GM18867 (cell line): ENCODE measurements around the gene ISY1.
A peak's percentile ranks its signal among the peaks of the same experiment; 100 is the strongest.
"Not testable (repeated sequence)": the region's sequence is repeated elsewhere in the genome, so short reads cannot be mapped to it uniquely, and the experiment has no call there.

Source experiments
- ATAC-seq: cut with Tn5 transposase; IDR thresholded peaks from one replicate; pipeline ENCODE4 v1.9.1; 2021; ENCODE audit warnings: mild to moderate bottlenecking, moderate library complexity; ENCODE audit not compliant: unreplicated experiment

The ISY1 gene

DNA sequence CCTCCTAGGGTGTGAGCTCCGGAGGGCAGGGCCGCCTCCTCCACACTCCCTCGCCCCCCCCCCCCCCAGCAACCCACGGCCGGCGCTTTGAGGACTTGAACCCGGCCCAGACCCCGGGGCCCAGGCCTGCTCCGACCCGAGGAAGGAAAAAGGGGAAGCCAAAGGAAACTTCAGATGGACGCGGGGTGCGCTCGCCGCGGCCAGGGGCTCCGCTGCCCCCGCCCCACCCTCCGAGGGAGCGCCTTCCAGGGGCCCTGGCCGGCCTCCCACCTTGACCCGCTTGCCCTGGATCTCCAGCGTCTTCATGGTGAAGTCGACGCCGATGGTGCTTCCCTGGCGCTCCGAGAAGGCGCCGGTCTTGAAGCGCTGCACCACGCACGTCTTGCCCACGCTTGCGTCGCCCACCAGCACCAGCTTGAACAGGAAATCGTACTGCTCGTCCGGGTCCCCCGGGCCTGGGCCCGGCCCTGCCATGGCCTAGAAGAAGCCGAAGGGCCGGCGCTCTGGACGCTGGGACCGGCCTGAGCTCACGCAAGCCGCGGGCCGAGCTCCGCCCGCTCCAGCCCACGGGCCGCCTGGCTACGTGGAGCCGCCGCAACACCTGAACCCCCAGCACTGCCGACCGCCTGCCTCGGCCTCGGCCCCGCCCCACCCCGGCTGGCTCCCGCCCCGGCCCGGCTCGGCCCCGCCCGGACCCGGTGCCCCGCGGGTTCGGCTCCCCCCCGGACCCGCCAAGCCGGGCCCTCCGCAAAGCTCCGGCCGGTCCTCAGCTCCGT is 39.7 kb downstream of the ISY1 start:
- ATAC-seq, result peak; percentile 0

DNA sequence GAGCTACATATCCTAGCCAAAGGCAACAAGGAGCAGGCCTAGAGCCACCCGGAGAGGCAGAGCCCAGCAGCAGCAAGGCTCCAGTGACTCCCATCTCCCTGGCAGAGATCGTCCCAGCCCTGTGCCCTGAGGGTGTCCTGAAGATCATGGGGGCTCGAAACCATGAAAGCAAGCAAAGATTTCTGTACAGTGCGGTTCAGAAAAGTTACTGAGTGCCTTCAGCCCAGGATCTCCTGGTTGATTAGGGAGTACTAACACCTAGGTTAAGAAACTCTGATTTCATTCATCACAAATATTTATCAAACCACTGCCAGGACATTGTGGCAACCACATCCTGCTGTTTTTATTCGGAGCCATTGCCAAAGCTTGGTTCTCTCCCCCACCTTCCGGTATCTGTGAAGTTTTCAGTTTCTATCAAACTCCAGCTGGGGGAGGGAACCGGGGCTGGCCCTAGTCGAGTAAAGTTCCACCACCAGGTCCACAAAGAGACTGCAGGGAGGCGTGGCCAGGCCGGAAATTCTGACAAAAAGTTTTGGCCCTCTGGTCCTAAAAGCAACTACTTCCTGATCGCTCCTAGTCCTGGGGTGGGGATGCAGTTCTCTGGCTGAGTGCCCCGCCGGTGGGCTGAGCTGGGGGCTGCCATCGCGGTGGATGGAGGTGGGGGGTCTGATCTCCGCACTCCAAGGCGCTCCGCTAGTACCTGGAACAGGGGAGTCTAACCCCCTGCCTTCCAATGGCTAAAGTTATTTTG is 40.4 kb downstream of the ISY1 start:
- peak; percentile 64 for ATAC-seq

DNA sequence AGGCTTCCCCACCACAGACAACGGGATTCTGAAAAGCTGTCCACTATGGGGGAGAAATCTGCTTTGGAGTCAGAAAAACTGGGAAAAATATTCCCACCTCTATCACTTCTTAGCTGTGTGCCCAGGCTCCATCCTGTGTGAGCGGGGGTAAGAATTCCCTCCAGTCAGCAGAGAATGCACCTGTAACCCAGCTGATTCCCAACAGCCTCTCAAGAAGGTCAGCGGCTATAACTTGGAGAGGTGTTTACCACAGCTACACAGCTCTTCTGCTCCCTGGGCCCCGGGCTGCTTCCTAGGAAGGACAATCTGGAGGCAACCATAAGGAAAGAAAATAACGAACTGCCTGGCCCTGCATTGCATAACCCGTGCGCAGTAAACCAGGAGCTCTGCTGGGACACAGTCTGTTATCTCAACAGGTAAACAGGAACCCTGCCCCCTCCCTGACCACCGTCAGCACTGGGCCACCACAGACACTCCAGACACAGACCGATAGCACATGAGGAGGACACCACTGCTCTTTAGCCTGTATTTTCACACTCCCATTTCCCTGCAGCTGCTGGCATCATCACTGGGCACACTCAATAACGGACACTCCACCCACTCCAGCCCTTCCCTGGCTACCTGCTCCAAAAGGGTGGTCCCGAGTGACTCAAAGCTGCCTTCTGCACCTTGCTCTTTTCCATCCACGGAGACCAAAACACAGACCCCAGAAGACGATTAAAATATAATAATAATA is 41.3 kb downstream of the ISY1 start:
- no peak for ATAC-seq

DNA sequence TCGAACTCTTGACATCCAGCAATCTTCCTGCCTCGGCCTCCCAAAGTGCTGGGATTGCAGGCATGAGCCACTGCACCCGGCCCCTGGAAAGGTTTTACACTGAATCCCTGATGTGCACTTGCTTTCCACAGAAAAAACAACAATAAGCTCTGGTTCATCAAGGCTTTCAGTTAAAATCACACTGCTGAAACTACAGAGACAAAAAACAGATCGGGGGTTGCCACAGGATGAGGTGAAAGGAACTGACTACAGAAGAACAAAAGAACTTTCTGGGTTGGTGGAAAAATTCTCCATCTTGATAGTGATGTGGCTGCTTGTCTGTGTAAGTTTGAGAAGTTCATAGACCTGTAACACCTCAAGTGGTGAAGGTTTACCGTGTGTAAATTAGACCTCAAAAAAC is 42.1 kb downstream of the ISY1 start:
- no peak for ATAC-seq

DNA sequence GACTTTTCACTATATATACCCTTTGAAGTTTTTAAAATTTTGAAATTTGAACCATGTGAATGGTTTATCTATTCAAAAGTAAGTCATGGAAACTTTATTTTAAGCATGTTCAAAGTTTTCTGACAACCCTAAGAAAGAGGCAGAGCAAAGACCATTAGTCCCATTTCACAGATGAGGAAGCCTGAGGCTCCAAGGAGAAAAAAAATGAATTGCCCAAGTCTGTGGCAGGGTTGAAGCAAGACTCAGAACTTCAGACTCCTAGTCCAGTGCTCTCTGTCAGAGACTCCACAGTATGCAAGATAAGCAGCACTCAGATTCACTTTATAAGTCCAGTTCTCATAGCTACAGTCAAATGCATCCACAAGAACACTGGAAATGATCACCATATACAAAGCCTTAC is 43.7 kb downstream of the ISY1 start:
- ATAC-seq, result no peak

DNA sequence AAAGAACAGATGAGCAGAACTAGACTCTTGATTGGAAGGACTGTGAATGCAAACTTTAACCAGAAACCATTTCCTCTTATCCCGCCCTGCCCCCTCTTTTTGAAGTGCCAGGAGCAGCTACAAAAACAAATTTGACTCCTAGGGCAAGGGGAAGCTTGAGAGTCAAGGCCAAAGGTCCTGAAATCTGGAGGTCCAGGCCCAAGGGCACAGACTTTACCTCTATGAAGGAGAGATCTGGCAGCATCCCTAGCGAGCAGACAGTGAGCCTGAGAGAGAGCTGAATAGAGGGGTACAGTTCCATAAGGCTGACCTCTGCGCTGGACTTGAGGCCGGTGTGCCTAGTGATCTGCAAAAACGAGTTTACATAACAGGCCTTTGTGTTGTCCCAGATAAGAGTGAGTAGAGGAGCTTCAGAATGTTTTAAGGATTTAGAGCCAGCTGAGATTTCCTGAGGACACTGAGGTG is 44.3 kb downstream of the ISY1 start:
- no peak for ATAC-seq

DNA sequence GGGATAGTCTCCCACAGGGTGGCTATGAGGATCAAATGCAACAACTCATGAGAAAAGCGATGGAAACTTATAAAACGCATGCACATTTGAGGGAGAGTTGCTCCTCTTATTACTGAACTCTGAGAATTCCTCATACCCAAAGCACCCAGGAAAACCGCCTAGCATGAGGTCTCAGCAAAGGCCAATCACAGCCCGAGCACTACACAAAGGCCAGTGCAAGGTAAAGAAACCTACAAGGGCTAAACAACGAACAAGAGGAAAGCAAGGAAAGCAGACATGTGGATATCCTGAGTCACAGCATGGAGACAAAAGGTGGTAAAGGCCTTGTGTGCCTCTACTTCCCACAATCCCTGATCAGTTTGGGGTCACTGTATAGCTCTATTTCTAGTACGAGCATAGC is 46.4 kb downstream of the ISY1 start:
- ATAC-seq, result no peak

DNA sequence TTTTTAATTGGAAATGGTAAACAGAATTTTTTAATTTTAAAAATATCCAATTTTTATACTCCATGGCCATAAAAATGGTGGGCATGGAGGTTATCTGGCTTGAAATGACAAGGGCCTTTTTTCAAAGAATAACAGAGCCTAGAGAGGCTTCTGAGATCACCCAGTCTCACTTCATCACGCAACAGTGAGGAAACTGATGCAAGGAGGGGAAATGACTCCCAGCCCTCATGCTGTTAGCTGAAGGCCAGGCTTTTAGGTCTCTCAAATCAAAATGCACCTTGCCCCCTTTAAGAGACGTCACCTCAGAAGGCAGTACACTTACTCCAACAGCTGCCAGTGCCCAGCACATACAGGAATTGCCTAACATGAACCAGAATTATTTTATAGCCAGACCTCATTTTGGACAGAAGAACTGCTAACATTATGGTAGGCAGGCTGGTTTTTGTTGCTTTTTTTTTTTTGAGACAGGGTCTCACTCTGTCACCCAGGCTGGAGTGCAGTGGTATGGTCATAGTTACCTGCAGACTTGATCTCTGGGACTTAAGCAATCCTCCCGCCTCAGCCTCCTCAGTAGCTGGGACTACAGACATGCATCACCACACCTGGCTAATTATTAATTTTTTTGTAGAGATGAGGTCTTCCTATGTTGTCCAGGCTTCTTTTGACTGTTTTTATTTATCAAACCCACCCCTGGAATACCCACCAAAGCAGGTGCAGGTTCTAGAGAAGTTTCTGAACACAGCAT is 48.4 kb downstream of the ISY1 start:
- no peak for ATAC-seq

DNA sequence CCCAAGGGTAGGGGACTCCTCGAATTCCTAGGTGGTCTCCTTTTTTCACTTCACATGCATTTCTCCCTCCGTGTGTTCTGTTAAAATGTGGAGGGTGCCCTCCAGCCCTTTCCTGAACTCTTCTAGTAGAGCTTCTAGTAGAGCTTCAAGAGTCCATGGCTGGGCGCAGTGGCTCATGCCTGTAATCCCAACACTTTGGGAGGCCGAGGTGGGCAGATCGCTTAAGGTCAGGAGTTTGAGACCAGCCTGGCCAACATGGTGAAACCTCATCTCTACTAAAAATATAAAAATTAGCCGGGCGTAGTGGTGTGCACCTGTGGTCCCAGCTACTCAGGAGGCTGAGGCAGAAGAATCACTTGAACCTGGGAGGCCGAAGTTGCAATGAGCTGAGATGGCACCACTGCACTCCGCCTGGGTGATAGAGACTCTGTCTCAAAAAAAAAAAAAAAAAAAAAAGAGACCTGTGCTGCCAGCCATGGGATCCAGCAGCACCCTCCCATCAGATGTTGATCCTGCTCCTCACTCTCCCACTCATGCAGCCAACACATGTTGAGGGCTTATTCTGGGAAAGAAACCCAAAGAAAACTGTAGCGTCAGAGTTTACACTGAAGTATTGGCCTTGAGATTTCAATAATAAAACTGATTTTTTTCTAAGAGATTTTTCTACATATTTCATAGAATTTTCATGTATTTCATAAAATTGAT is 49.6 kb downstream of the ISY1 start:
- not testable (repeated sequence) for ATAC-seq

DNA sequence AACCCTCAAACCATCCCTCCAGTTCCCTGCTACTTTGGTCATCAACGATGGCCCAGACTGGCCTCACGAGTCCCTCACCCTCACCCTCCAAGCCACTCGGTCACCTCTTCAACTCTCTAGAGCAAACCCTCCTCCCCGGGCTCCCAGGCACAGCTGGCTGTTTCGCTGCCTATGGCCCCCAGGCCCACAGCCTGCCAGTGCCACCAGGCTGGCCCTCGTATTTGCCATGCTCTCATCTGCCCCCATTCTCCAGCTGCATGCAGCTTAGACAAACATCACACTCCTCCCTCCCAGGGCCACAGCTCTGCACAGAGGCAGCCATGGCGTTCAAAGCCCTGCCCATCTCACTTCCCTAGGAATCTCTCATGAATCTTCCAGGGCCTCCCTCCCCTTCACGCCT is 53.1 kb downstream of the ISY1 start:
- no peak for ATAC-seq

DNA sequence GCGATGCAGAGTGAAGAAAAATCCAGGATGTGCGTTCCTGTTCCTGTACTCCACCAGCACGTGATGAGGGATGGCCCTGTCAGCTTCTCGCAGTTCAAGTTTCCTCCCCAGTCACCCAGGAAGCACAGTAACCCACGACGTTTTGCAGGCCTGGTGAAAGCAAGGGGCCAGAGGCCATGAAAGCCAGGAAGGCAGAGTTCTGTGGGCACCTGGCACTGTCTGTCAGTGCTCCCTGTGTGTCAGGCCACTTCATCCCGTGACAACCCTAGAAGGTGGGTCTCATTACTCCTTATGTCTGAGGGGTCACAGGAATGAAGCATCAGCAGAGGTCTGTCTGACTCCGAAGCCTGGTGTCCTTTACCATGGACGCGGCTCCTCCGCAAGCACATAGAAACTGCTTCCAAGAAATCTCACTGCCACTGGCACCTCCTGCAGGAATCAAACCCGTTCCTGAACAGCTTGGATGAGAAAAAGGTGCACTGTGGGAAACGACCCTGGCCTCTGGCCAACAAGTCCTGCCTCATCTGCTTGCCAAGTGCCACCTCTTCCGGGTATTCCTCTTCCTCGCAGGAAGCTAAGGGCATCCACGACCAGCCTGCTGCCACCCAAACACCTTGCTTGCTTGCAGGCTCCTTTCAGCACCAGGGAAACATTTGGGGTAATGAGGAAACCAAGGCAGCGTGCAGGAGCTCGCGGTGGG is 53.8 kb downstream of the ISY1 start:
- ATAC-seq, result no peak

DNA sequence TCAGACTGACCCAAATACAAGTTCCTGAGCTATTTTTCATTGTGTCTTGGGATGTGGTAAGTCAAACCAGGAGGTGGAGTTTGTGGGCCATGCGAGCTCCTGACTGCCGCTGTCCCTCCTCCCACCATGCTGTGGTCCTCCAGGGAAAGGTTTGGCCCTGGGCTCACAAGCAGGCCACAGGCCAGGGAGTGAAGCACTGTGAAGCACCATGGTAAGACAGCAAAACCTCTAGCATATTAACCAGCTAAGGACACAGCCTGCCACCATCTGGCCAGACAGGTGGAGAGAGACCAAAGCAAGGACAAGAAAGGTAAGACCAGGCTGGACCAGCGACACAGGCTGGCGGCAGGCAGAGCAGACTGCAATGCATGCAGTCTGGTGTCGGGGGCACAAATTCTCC is 54.5 kb downstream of the ISY1 start:
- no peak for ATAC-seq

DNA sequence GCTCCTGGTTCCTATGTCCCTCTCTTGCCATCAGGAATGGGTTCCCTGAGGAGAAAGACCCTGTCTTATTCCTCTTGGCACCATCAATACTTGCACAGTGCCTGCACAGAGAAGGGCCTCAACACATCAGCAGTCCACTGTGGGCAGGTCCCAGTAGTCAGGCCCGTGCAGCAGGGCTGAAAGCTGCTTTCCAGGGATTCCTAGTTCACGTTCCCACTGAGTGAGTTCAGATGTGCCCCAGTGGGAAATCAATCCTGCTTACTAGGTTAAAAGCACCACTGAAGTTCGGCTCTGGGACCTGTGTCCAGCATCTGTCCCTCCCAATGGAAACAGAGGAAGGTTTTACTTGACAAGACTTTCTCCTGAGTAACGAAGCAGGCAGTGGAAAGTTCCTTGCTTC is 55.0 kb downstream of the ISY1 start:
- no peak for ATAC-seq

DNA sequence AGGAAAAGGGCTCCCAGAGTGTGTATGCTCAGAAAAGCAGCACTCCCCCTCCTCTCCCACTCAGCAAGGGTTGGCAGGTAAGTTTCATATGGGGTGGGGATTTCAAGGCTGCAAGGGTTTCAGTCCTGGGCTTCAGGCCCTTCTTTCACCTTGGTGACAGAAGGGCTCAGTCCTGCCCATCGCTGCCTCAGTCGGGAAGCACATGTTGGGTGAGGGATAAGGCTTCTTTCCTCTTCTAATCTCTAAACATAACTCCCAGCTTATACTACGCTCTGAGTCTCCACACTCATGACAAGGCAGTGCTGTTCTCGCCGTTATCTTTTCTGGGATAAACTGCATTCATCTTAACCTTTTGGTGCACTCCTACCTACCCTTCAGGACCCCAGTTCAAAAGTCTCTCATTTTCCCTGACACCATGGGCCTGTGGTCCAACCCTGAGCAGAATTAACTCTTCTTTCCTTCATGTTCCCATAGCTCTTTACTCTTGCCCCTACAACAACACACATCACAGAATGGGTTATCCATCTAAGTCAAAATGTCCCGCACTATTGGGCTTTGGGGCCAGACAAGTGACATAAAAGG is 56.3 kb downstream of the ISY1 start:
- no peak for ATAC-seq

DNA sequence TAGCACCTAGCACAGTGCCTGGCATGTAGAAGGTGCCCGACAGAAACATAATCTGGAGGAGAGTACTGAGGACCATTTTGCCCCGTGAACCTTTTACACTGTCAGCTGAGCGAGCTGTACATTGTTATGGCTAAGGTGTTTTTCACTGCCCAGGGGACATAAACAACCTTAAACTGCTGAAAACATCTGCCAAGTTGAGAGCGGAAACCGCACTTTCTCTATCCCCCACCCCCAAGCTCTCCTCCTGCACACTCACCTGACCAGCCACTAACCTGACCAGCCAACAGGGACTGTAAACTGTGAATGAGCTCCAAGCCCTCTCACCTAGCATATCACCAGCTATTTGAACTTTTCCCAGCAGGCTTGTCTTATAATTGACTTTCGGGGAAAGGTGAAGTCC is 56.8 kb downstream of the ISY1 start:
- ATAC-seq, result no peak

DNA sequence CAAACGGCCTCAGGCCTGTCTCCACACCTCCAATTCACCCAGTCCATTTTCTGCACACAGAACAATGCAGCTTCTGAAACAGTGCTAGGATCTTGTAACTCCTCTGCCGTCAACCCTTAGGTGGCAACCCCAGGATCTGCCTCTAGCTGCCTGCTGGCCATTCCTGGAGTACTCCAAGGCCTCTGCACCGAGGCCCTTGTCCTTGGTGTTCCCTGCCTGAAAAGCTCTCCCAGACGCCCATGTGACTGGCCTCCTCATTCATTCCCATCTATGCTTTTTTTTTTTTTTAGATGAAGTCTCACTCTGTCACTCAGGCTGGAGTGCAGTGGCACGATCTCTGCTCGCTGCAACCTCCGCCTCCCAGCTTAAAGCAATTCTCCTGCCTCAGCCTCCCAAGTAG is 57.6 kb downstream of the ISY1 start:
- no peak for ATAC-seq

DNA sequence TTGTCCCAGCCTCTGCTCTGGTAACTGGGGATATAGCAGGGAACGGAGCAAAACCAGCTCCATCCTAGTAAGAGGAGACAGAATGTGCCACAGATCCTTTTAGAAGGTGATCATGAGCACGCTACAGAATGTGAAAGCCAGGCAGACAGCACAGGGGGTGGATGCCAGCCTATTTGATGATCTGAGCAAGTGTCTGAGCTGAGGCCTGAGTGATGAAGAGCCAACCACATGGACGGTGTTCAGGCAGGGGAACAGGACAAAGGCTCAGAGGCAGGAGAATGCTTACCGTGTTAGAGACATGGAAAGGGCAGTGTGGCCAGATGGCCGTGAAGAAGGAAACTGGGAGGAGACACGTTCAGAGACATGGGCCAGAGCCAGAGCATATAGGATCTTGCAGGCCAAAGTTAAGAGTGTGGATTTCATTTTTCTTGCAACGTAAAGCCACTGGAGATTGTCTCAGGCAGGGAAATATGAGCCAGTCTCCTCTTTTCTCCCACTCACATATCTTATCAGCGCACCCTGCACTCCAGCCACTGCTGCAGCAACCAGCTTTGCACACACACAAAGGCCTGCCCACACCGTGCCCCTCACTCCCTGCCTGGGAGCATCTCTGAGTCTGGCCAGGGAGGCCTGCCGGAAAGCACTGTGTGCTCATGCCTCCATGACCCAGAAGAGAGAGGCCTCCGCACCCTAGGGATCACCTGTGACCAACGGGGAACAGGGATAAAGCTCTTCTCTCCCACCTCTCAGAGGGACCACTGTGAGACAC is 59.3 kb downstream of the ISY1 start:
- no peak for ATAC-seq

DNA sequence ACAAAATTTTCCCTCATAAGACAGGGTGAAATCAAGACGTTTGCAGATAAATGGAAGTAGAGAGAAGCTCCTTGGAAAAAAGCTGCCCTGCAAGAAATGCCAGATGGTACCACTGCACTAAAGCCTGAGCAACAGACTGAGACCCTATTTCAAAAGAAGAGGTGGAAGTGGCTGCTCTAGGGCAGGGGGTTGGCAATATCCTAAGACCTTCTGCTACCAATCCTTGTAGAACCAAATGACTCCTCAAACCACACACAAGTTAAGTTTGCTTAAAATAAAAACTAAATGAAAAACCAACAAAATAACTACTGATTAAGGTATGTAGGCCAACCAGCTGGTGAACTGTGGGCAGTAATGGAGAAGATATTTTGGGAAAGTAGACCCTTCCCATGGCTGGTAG is 60.6 kb downstream of the ISY1 start:
- ATAC-seq, result no peak

DNA sequence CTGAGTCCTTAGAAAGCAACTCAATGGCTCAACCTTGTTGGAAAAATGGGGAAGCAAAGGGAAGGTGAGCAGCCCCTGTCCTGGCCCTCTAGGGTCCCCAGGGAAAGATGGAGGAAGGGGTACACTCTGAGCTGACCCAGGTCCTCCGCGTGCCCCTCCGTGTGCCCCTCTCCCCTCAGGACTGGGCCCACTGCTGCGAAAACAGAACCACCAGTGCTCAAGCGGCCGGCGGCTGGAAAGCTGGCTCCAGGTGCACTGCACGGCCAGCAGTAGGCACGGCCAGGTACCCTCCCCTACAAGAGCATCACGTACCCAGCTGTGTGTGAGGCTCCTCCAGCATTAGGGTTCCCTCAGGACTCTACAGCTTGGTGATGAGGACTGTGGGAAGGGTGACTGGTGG is 65.6 kb downstream of the ISY1 start:
- no peak for ATAC-seq
